CD4-positive, alpha-beta T cell treated with Interleukin-15 for 4 hours (primary cell): Measurements from ENCODE around the gene ALAD.
"Not testable (repeated sequence)": the region's sequence is repeated elsewhere in the genome, so short reads cannot be mapped to it uniquely, and the experiment has no call there.

Experiments
- DNase-seq: peaks from one replicate; pipeline ENCODE4 v3.0.0-alpha.2; 2020; ENCODE audit warnings: low spot score

ALAD gene

GRCh38 chr9:113373256-113373655 is 27.8 kb downstream of the ALAD start:
- DNase-seq, result no peak

GRCh38 chr9:113372059-113372458 is 29.0 kb downstream of the ALAD start:
- DNase-seq, result no peak

GRCh38 chr9:113370806-113371325 is 30.2 kb downstream of the ALAD start:
- DNase-seq, result no peak

- no peak for DNase-seq
These were observed 31.3 kb downstream of the ALAD start for GRCh38 chr9:113369855-113370140.

GRCh38 chr9:113368982-113369854 is 31.9 kb downstream of the ALAD start:
- no peak for DNase-seq

- no peak for DNase-seq
These were observed 32.6 kb downstream of the ALAD start for GRCh38 chr9:113368348-113368981.

- not testable (repeated sequence) for DNase-seq
These were observed 35.4 kb downstream of the ALAD start for GRCh38 chr9:113365652-113366051.

GRCh38 chr9:113364951-113365350 is 36.1 kb downstream of the ALAD start:
- no peak for DNase-seq

GRCh38 chr9:113363336-113363735 is 37.7 kb downstream of the ALAD start:
- DNase-seq, result no peak

GRCh38 chr9:113361304-113362018 is 39.6 kb downstream of the ALAD start:
- no peak for DNase-seq

- no peak for DNase-seq
These were observed 40.7 kb downstream of the ALAD start for GRCh38 chr9:113360242-113360842.

- no peak for DNase-seq
These were observed 41.7 kb downstream of the ALAD start for GRCh38 chr9:113359385-113359784.

- no peak for DNase-seq
These were observed 44.3 kb downstream of the ALAD start for GRCh38 chr9:113356686-113357292.

GRCh38 chr9:113355040-113355596 is 46.0 kb downstream of the ALAD start:
- DNase-seq, result no peak

- no peak for DNase-seq
These were observed 48.7 kb downstream of the ALAD start for GRCh38 chr9:113352411-113352810.

GRCh38 chr9:113352006-113352405 is 49.1 kb downstream of the ALAD start:
- DNase-seq, result no peak

GRCh38 chr9:113350937-113351336 is 50.1 kb downstream of the ALAD start:
- no peak for DNase-seq

GRCh38 chr9:113350107-113350661 is 50.9 kb downstream of the ALAD start:
- no peak for DNase-seq

GRCh38 chr9:113349445-113350094 is 51.5 kb downstream of the ALAD start, which contains the start of gene BSPRY:
TSS of gene BSPRY (plus strand) at chr9:113349541. CDS start at chr9:113349580, 39 bp downstream.
- no peak for DNase-seq

GRCh38 chr9:113349066-113349444 is 52.0 kb downstream of the ALAD start:
- DNase-seq, result no peak

GRCh38 chr9:113348437-113348836 is 52.6 kb downstream of the ALAD start:
- no peak for DNase-seq
